ENCODE measurements around the gene ARHGEF4.

- TF ChIP-seq, protein P1, sequence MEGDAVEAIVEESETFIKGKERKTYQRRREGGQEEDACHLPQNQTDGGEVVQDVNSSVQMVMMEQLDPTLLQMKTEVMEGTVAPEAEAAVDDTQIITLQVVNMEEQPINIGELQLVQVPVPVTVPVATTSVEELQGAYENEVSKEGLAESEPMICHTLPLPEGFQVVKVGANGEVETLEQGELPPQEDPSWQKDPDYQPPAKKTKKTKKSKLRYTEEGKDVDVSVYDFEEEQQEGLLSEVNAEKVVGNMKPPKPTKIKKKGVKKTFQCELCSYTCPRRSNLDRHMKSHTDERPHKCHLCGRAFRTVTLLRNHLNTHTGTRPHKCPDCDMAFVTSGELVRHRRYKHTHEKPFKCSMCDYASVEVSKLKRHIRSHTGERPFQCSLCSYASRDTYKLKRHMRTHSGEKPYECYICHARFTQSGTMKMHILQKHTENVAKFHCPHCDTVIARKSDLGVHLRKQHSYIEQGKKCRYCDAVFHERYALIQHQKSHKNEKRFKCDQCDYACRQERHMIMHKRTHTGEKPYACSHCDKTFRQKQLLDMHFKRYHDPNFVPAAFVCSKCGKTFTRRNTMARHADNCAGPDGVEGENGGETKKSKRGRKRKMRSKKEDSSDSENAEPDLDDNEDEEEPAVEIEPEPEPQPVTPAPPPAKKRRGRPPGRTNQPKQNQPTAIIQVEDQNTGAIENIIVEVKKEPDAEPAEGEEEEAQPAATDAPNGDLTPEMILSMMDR (IDR thresholded peaks at IDR 0.05), result no peak
- no peak for TF ChIP-seq POLR2A (IDR thresholded peaks at IDR 0.05)
Observed at GRCh38 chr2:130814931-130815680, 21.6 kb upstream of the ARHGEF4 start.
